ENCODE data around the gene HOXD4.

DNA sequence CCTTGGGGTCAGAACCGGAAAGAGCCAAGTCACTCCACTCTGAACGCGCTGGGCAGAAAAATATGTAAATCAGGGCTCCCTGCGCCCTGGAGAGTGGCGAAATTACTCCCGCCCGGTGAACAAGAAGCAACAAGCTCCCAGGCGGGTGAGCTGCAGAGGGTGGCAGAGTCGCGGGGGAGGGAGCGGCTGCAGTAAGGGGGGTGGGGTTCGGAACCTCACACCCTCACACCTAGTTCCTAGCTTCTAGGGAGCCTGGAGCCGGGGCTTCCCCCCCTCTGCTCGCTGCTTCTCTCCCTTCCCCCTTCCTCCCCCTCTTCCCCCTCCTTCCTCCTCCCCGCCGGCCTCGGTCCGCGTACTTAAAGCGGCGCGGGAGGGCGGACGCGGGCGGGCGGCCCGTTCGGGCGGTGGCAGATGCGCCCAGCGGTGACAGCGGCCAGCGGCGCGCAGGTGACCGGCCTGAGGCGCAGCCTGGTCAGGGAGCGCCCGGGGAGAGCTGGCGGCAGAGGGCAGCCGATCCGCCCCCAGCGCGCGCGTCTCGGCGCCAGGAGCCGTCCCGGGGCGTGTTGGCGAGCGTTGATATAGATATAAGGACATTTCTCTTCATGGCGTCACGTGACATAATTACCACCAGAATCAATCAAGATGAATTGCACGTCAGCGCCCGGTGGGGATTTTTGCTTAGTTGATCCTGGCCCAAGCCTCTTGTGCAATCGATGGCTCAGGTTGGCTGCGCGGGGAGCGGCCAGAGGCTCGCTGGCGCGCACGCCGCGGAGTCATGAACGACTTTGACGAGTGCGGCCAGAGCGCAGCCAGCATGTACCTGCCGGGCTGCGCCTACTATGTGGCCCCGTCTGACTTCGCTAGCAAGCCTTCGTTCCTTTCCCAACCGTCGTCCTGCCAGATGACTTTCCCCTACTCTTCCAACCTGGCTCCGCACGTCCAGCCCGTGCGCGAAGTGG, 44.5 kb upstream of the HOXD4 start, which contains the start of gene HOXD11:
- no peak for TF ChIP-seq POLR2A (IDR thresholded peaks at IDR 0.05)
- TF ChIP-seq, protein P1, sequence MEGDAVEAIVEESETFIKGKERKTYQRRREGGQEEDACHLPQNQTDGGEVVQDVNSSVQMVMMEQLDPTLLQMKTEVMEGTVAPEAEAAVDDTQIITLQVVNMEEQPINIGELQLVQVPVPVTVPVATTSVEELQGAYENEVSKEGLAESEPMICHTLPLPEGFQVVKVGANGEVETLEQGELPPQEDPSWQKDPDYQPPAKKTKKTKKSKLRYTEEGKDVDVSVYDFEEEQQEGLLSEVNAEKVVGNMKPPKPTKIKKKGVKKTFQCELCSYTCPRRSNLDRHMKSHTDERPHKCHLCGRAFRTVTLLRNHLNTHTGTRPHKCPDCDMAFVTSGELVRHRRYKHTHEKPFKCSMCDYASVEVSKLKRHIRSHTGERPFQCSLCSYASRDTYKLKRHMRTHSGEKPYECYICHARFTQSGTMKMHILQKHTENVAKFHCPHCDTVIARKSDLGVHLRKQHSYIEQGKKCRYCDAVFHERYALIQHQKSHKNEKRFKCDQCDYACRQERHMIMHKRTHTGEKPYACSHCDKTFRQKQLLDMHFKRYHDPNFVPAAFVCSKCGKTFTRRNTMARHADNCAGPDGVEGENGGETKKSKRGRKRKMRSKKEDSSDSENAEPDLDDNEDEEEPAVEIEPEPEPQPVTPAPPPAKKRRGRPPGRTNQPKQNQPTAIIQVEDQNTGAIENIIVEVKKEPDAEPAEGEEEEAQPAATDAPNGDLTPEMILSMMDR (IDR thresholded peaks at IDR 0.05), result no peak
